NCI-H1417 (cell line): ENCODE measurements around the gene SOX13.

ENCODE experiments used
- DNase-seq, 3 experiments: peaks; one replicate each; lab custom pipeline; 2025; lab: John Stamatoyannopoulos, UW

Gene SOX13

GRCh38 chr1:204152310-204153044 lies 79.6 kb downstream of the SOX13 start:
- no peak for DNase-seq

GRCh38 chr1:204153667-204154066 lies 80.8 kb downstream of the SOX13 start:
- DNase-seq = no peak

- DNase-seq = peak in 2 of 3 experiments; percentile 21 to 53
Observed at GRCh38 chr1:204154568-204155255, 81.8 kb downstream of the SOX13 start.

GRCh38 chr1:204155881-204156280 lies 83.0 kb downstream of the SOX13 start:
- DNase-seq = no peak

- no peak for DNase-seq
Observed at GRCh38 chr1:204157962-204158361, 85.0 kb downstream of the SOX13 start.

- DNase-seq = peak in 1 of 3 experiments; percentile 75
Observed at GRCh38 chr1:204161609-204162493, 88.9 kb downstream of the SOX13 start.

- peak; percentile 79 to 93 (median 93) for DNase-seq
Observed at GRCh38 chr1:204162494-204163074, 89.7 kb downstream of the SOX13 start.

- no peak for DNase-seq
Observed at GRCh38 chr1:204166219-204166618, 93.3 kb downstream of the SOX13 start, which contains the start of gene REN. REN (minus strand) TSS chr1:204166337; CDS start chr1:204166293, 44 bp downstream.

- no peak for DNase-seq
Observed at GRCh38 chr1:204167730-204168129, 94.8 kb downstream of the SOX13 start.

- peak in 1 of 3 experiments; percentile 20 for DNase-seq
Observed at GRCh38 chr1:204169858-204170257, 96.9 kb downstream of the SOX13 start.

GRCh38 chr1:204170494-204171155 lies 97.7 kb downstream of the SOX13 start:
- no peak for DNase-seq

- DNase-seq = no peak
Observed at GRCh38 chr1:204171751-204172178, 98.8 kb downstream of the SOX13 start.

GRCh38 chr1:204172404-204173029 lies 99.6 kb downstream of the SOX13 start:
- no peak for DNase-seq

- no peak for DNase-seq
Observed at GRCh38 chr1:204174958-204175357, 102.0 kb downstream of the SOX13 start.

- peak in 1 of 3 experiments; percentile 65 for DNase-seq
Observed at GRCh38 chr1:204176049-204176448, 103.1 kb downstream of the SOX13 start.

- DNase-seq = no peak
Observed at GRCh38 chr1:204177133-204177532, 104.2 kb downstream of the SOX13 start.
